ENCODE results near the gene DDX3X.
"Not testable (repeated sequence)": the region's sequence is repeated elsewhere in the genome, so short reads cannot be mapped to it uniquely, and the experiment has no call there.

DDX3X gene

GRCh38 chrX:41397768-41398167 lies 63.8 kb downstream of the DDX3X start:
- Histone ChIP-seq H2BK15ac (replicated peaks; ENCODE audit: low read depth) (no peak overlapping the region), H3K27ac (ENCODE audit: low read depth, low read length) (no peak overlapping the region), H2BK120ac (ENCODE audit: low read depth, low read length) (no peak overlapping the region), H4K8ac (ENCODE audit: low read depth, low read length) (no peak overlapping the region), H2BK5ac (ENCODE audit: low read length) (no peak overlapping the region), H3K9ac (ENCODE audit: low read length) (no peak overlapping the region), H3K27me3 (ENCODE audit: insufficient read depth, low read length, poor library complexity) (no peaks in the 10 kb centered on the region), H3K36me3 (ENCODE audit: control insufficient read depth, insufficient read depth, low read length) (no peaks in the 10 kb centered on the region), H3K4ac (ENCODE audit: low read depth, low read length) (no peak overlapping the region), H3K79me1 (ENCODE audit: low read length) (no peaks in the 10 kb centered on the region), H3K79me2 (ENCODE audit: control insufficient read depth, insufficient read depth, low read length) (no peaks in the 10 kb centered on the region), H2AK5ac (ENCODE audit: low read length) (no peak overlapping the region), H3K56ac (ENCODE audit: low read length) (no peak overlapping the region), H3K23ac (ENCODE audit: low read length) (no peak overlapping the region), H3K18ac (ENCODE audit: low read length) (no peak overlapping the region), H4K5ac (ENCODE audit: low read length) (no peak overlapping the region), H3K4me1 (ENCODE audit: control insufficient read depth, low read depth, low read length) (no peaks in the 10 kb centered on the region), H3K4me3 (ENCODE audit: low read length) (no peak overlapping the region), H3K4me2 (ENCODE audit: low read length) (no peak overlapping the region)
- no peak for DNase-seq
- no CpG with 5 or more reads among the region's 2 CpGs for WGBS (ENCODE audit: extremely low coverage, insufficient coverage, low lambda C conversion rate)

GRCh38 chrX:41402556-41402955 lies 68.6 kb downstream of the DDX3X start:
- not testable (repeated sequence) for H3K4ac ChIP-seq (ENCODE audit: low read depth, low read length); H3K27ac ChIP-seq (ENCODE audit: low read depth, low read length); H3K4me1 ChIP-seq (ENCODE audit: control insufficient read depth, low read depth, low read length); H3K4me3 ChIP-seq (ENCODE audit: low read length); H3K18ac ChIP-seq (ENCODE audit: low read length); H3K79me2 ChIP-seq (ENCODE audit: control insufficient read depth, insufficient read depth, low read length); H2BK120ac ChIP-seq (ENCODE audit: low read depth, low read length); H3K4me2 ChIP-seq (ENCODE audit: low read length); H3K27me3 ChIP-seq (ENCODE audit: insufficient read depth, low read length, poor library complexity); H2AK5ac ChIP-seq (ENCODE audit: low read length); H3K79me1 ChIP-seq (ENCODE audit: low read length); H3K9ac ChIP-seq (ENCODE audit: low read length); H3K23ac ChIP-seq (ENCODE audit: low read length); H2BK15ac ChIP-seq (replicated peaks; ENCODE audit: low read depth); H4K5ac ChIP-seq (ENCODE audit: low read length); H3K36me3 ChIP-seq (ENCODE audit: control insufficient read depth, insufficient read depth, low read length); H3K56ac ChIP-seq (ENCODE audit: low read length); H2BK5ac ChIP-seq (ENCODE audit: low read length); DNase-seq; H4K8ac ChIP-seq (ENCODE audit: low read depth, low read length)
- no CpG with 5 or more reads among the region's 2 CpGs for WGBS (ENCODE audit: extremely low coverage, insufficient coverage, low lambda C conversion rate)

- no peaks in the 10 kb centered on the region for H3K36me3 ChIP-seq (ENCODE audit: control insufficient read depth, insufficient read depth, low read length)
- no peaks in the 10 kb centered on the region for H3K79me2 ChIP-seq (ENCODE audit: control insufficient read depth, insufficient read depth, low read length)
- H3K18ac ChIP-seq (ENCODE audit: low read length), result no peak overlapping the region
- no CpG with 5 or more reads among the region's 6 CpGs for WGBS (ENCODE audit: extremely low coverage, insufficient coverage, low lambda C conversion rate)
- H3K56ac ChIP-seq (ENCODE audit: low read length), result no peak overlapping the region
- H3K9ac ChIP-seq (ENCODE audit: low read length), result no peak overlapping the region
- no peak overlapping the region for H4K5ac ChIP-seq (ENCODE audit: low read length)
- no peaks in the 10 kb centered on the region for H3K79me1 ChIP-seq (ENCODE audit: low read length)
- H3K27ac ChIP-seq (ENCODE audit: low read depth, low read length), result no peak overlapping the region
- H3K4ac ChIP-seq (ENCODE audit: low read depth, low read length), result no peak overlapping the region
- no peak overlapping the region for H4K8ac ChIP-seq (ENCODE audit: low read depth, low read length)
- H2BK120ac ChIP-seq (ENCODE audit: low read depth, low read length), result no peak overlapping the region
- H3K27me3 ChIP-seq (ENCODE audit: insufficient read depth, low read length, poor library complexity), result no peaks in the 10 kb centered on the region
- H3K4me2 ChIP-seq (ENCODE audit: low read length), result no peak overlapping the region
- no peaks in the 10 kb centered on the region for H3K4me1 ChIP-seq (ENCODE audit: control insufficient read depth, low read depth, low read length)
- H2AK5ac ChIP-seq (ENCODE audit: low read length), result no peak overlapping the region
- H2BK15ac ChIP-seq (replicated peaks; ENCODE audit: low read depth), result no peak overlapping the region
- no peak for DNase-seq
- H2BK5ac ChIP-seq (ENCODE audit: low read length), result no peak overlapping the region
- no peak overlapping the region for H3K23ac ChIP-seq (ENCODE audit: low read length)
- H3K4me3 ChIP-seq (ENCODE audit: low read length), result no peak overlapping the region
These were observed 71.6 kb downstream of the DDX3X start for GRCh38 chrX:41405551-41405950.

GRCh38 chrX:41406201-41406600 lies 72.2 kb downstream of the DDX3X start:
- Histone ChIP-seq H3K4me1 (ENCODE audit: control insufficient read depth, low read depth, low read length) (no peaks in the 10 kb centered on the region), H2BK15ac (replicated peaks; ENCODE audit: low read depth) (no peak overlapping the region), H3K4ac (ENCODE audit: low read depth, low read length) (no peak overlapping the region), H2AK5ac (ENCODE audit: low read length) (no peak overlapping the region), H3K4me2 (ENCODE audit: low read length) (no peak overlapping the region), H2BK5ac (ENCODE audit: low read length) (no peak overlapping the region), H3K79me2 (ENCODE audit: control insufficient read depth, insufficient read depth, low read length) (no peaks in the 10 kb centered on the region), H3K9ac (ENCODE audit: low read length) (no peak overlapping the region), H3K36me3 (ENCODE audit: control insufficient read depth, insufficient read depth, low read length) (no peaks in the 10 kb centered on the region), H3K18ac (ENCODE audit: low read length) (no peak overlapping the region), H3K79me1 (ENCODE audit: low read length) (no peaks in the 10 kb centered on the region), H3K56ac (ENCODE audit: low read length) (no peak overlapping the region), H3K4me3 (ENCODE audit: low read length) (no peak overlapping the region), H3K27ac (ENCODE audit: low read depth, low read length) (no peak overlapping the region), H3K23ac (ENCODE audit: low read length) (no peak overlapping the region), H2BK120ac (ENCODE audit: low read depth, low read length) (no peak overlapping the region), H3K27me3 (ENCODE audit: insufficient read depth, low read length, poor library complexity) (no peaks in the 10 kb centered on the region), H4K5ac (ENCODE audit: low read length) (no peak overlapping the region), H4K8ac (ENCODE audit: low read depth, low read length) (no peak overlapping the region)
- DNase-seq, result no peak
- WGBS (ENCODE audit: extremely low coverage, insufficient coverage, low lambda C conversion rate), result no CpG with 5 or more reads among the region's 1 CpG

- H4K8ac ChIP-seq (ENCODE audit: low read depth, low read length), result no peak overlapping the region
- no peak overlapping the region for H3K9ac ChIP-seq (ENCODE audit: low read length)
- no peak overlapping the region for H2BK120ac ChIP-seq (ENCODE audit: low read depth, low read length)
- H3K79me2 ChIP-seq (ENCODE audit: control insufficient read depth, insufficient read depth, low read length), result no peaks in the 10 kb centered on the region
- H3K36me3 ChIP-seq (ENCODE audit: control insufficient read depth, insufficient read depth, low read length), result no peaks in the 10 kb centered on the region
- no peak overlapping the region for H2AK5ac ChIP-seq (ENCODE audit: low read length)
- H3K23ac ChIP-seq (ENCODE audit: low read length), result no peak overlapping the region
- no peak overlapping the region for H3K56ac ChIP-seq (ENCODE audit: low read length)
- H3K27me3 ChIP-seq (ENCODE audit: insufficient read depth, low read length, poor library complexity), result no peaks in the 10 kb centered on the region
- no peak overlapping the region for H3K4me2 ChIP-seq (ENCODE audit: low read length)
- no peak overlapping the region for H3K4me3 ChIP-seq (ENCODE audit: low read length)
- WGBS (ENCODE audit: extremely low coverage, insufficient coverage, low lambda C conversion rate), result no CpG with 5 or more reads among the region's 4 CpGs
- no peak for DNase-seq
- no peak overlapping the region for H2BK15ac ChIP-seq (replicated peaks; ENCODE audit: low read depth)
- H2BK5ac ChIP-seq (ENCODE audit: low read length), result no peak overlapping the region
- no peaks in the 10 kb centered on the region for H3K79me1 ChIP-seq (ENCODE audit: low read length)
- no peak overlapping the region for H3K18ac ChIP-seq (ENCODE audit: low read length)
- H3K27ac ChIP-seq (ENCODE audit: low read depth, low read length), result no peak overlapping the region
- H3K4me1 ChIP-seq (ENCODE audit: control insufficient read depth, low read depth, low read length), result no peaks in the 10 kb centered on the region
- no peak overlapping the region for H3K4ac ChIP-seq (ENCODE audit: low read depth, low read length)
- H4K5ac ChIP-seq (ENCODE audit: low read length), result no peak overlapping the region
These were observed 73.9 kb downstream of the DDX3X start for GRCh38 chrX:41407816-41408215.

- Histone ChIP-seq H3K56ac (ENCODE audit: low read length) (no peak overlapping the region), H2BK5ac (ENCODE audit: low read length) (no peak overlapping the region), H2AK5ac (ENCODE audit: low read length) (no peak overlapping the region), H4K8ac (ENCODE audit: low read depth, low read length) (no peak overlapping the region), H3K18ac (ENCODE audit: low read length) (no peak overlapping the region), H3K4me1 (ENCODE audit: control insufficient read depth, low read depth, low read length) (no peaks in the 10 kb centered on the region), H2BK15ac (replicated peaks; ENCODE audit: low read depth) (no peak overlapping the region), H3K27ac (ENCODE audit: low read depth, low read length) (no peak overlapping the region), H3K27me3 (ENCODE audit: insufficient read depth, low read length, poor library complexity) (no peaks in the 10 kb centered on the region), H3K79me2 (ENCODE audit: control insufficient read depth, insufficient read depth, low read length) (no peaks in the 10 kb centered on the region), H3K79me1 (ENCODE audit: low read length) (no peaks in the 10 kb centered on the region), H3K9ac (ENCODE audit: low read length) (no peak overlapping the region), H3K36me3 (ENCODE audit: control insufficient read depth, insufficient read depth, low read length) (no peaks in the 10 kb centered on the region), H3K4me2 (ENCODE audit: low read length) (no peak overlapping the region), H3K23ac (ENCODE audit: low read length) (no peak overlapping the region), H2BK120ac (ENCODE audit: low read depth, low read length) (no peak overlapping the region), H4K5ac (ENCODE audit: low read length) (no peak overlapping the region), H3K4me3 (ENCODE audit: low read length) (no peak overlapping the region), H3K4ac (ENCODE audit: low read depth, low read length) (no peak overlapping the region)
- WGBS (ENCODE audit: extremely low coverage, insufficient coverage, low lambda C conversion rate), result no CpG with 5 or more reads among the region's 9 CpGs
- no peak for DNase-seq
These were observed 74.6 kb downstream of the DDX3X start for GRCh38 chrX:41408576-41408975.

Measured in mesendoderm (in vitro differentiated cells).